Measurements from ENCODE around the gene CCDC137.

The CCDC137 gene

DNA sequence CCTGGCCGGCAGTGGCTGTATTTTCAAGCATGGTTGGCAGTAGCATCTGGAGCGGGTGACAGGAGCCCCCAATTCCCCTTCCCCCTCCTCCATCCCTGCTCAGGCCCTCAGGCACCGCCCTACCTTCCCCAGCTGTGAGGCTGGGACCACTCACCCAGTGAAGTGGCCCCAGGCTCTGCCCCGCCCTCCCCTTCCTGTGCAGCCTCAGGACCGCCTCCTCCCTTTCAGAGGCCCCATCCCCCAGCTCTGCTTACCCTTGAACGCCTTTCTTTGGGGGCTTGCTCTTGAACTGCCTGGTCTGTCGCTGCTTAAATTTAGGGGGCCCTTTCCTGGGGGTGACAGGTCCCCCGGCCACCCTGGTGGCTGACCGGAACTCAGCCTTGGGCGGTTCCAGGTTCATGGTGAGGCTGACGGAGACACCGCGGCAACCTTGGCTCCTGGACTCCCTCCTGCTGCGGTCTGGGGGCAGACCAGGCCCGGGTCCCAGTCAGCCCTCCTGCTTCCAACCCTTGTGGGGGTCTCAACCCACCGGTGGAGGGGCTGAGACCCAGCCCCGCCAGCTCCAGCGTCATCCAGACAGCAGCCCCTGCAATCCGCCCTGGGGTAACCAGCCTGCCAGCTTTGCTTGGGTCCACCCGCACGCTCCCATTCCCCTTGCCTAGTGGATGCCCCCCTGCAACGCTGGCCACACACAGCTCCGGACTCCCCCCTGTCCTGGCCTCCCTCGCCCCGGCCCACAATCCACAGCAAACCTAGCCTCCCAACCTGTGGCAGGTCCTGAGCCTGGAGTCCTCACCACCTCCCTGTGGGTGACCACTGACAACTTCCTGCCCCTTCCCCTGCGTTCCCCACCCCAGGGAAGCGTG, 13.4 kb upstream of the CCDC137 start:
- no peak for DNase-seq

- DNase-seq: no peak
Observed at GRCh38 chr17:81655378-81656117, 11.0 kb upstream of the CCDC137 start.

- no peak for DNase-seq
Observed at GRCh38 chr17:81656118-81656743, 10.3 kb upstream of the CCDC137 start, which contains the start of gene PDE6G. TSS of gene PDE6G (minus strand) at chr17:81656542. CDS start at chr17:81653305, 3,237 bp downstream.

DNA sequence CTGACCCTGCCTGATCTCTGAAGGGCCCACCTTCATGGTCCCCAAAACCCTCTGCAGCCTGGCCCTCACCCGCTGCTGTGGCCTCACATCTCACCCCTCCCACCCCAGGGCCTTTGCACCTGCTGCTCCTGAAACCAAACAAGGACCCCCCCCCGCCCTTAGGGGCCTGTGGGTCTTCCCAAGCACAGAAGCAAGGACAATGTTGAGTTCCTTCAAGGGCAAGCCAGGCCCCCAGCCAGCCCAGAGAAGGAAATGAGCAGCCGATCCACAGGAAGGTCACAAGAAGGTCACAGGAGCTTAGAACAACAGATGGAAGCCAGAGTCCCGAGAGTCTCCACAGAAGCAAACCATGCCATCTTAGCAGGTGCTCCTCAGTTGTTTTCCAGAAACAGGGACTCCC, 9.7 kb upstream of the CCDC137 start:
- no peak for DNase-seq

DNA sequence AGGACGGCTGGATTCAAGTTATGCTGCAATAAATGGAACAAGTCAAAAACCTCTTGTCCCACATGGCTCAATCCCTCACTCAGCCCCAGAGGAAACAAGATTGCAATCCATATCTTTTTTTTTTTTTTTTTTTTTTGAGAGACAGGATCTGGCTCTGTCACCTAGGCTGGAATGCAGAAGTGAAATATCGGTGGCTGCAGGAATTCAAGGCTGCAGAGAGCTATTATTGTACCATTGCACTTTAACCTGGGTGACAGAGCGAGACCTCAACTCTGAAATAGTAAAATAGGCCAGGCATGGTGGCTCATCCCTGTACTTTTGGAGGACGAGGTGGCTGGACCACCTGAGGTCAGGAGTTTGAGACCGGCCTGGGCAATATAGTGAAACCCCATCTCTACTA, 7.5 kb upstream of the CCDC137 start:
- DNase-seq: no peak

GRCh38 chr17:81660441-81660840, 6.1 kb upstream of the CCDC137 start:
- DNase-seq: no peak

- no peak for DNase-seq
Observed at GRCh38 chr17:81662002-81662401, 4.5 kb upstream of the CCDC137 start.

DNA sequence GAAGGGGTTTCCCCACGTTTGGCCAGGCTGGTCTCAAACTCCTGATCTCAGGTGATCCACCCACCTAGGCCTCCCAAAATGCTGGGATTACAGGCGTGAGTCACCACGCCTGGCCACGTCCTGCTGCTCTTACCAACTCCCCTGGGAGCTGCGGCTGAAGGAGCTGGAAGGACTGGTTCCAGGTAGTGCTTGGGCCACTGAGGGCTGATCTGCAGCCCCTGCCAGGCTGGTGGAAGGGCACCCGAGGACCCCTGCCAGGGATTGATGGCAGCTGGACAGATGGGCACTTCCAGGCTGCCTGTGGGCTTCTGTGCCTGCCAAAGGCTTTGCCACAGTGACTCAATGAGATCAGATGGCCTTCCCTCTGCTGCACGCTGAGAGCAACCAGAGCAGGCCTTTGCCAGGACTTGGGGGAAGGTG, 2.5 kb upstream of the CCDC137 start:
- DNase-seq: no peak

GRCh38 chr17:81665205-81666091, 1.1 kb upstream of the CCDC137 start:
- peak; percentile 44 for DNase-seq

GRCh38 chr17:81666092-81666341, 520 bp upstream of the CCDC137 start:
- DNase-seq: no peak

GRCh38 chr17:81667754-81668153, 1.2 kb downstream of the CCDC137 start:
- DNase-seq: no peak

- no peak for DNase-seq
Observed at GRCh38 chr17:81672504-81672903, 6.0 kb downstream of the CCDC137 start.

DNA sequence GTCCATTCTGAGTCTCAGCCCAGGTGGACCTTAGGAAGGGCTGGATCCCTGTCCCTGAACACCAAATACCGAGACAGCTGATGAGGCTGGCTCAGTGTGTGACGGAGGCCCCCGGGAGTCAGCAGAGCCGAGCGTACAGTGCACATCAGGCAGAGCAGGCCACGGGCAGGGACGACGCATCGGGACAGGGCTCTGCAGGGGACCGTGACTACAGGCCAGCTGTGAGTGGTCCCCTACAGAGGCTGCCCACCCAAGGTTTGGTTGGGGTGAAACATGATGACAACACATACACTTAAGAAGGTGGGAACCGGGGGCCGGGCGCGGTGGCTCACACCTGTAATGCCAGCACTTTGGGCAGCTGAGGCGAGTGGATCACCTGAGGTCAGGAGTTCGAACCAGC, 6.4 kb downstream of the CCDC137 start:
- DNase-seq: no peak

- DNase-seq: no peak
Observed at GRCh38 chr17:81673561-81674258, 7.2 kb downstream of the CCDC137 start.

DNA sequence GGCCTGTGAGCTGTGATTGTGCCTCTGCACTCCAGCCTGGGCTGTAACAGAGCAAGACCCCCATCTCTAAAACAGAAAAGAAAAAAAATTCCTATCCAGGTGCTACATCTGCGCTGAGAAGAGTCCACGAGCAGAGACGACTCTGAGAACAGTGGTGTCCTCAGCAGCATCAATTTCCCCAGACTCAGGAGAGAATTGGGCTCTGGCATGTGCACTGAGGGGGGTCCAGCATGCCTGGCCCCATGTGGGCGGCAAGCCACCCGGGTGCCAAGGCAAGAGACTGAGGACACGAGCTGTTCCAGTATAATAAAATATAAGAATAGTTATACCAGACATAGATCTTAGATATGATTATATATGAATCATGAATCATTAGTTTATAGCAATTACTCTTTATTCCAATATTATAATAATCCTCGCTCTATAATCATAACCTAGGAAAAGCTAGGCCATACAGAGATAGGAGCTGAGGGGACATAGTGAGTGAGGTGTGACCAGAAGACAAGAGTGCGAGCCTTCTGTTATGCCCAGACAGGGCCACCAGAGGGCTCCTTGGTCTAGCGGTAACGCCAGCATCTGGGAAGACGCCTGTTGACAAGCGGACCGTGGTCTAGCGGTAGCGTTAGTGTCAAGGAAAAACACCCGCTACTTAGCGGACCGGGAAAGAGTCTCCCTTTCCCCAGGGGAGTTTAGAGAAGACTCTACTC, 9.1 kb downstream of the CCDC137 start:
- DNase-seq: peak; percentile 28

DNA sequence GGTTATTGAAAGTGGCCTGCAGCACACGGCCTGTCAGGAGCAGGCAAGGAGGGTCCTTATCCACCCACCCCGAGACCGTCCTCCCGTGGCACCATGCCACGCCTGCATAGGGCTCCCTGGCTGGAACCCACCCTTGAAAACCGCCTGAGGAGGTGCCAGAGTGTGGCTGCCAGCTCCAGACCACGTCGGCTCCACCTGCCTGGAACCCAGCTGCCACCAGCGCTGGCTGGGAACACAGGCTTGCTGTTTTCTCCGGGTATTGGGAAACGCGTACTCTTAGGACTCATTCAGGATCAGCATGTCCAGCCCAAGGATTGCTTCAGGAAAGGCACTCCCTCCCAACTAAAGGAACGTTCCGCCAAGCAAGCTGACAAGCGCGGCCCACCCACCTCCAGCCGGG, 10.4 kb downstream of the CCDC137 start:
- no peak for DNase-seq

- no peak for DNase-seq
Observed at GRCh38 chr17:81680150-81680549, 13.6 kb downstream of the CCDC137 start.

- no peak for DNase-seq
Observed at GRCh38 chr17:81681672-81682071, 15.1 kb downstream of the CCDC137 start.

GRCh38 chr17:81682565-81683207, 16.1 kb downstream of the CCDC137 start:
- DNase-seq: no peak

- no peak for DNase-seq
Observed at GRCh38 chr17:81683208-81683583, 16.7 kb downstream of the CCDC137 start.

All from activated CD4-positive, alpha-beta T cell treated with anti-CD3 and anti-CD28 coated beads, Interleukin-2, amount 50 U/mL, for 1 hour (primary cell).